HepG2 (cell line): ENCODE measurements around the gene PPM1M. TPM values are rescaled to one million over a fixed set of nuclear protein-coding genes. Genes with fewer than 3 reads are reported as not detected.

Experiments
- ATAC-seq: fragments of 200-7000 bp; cut with Tn5 transposase; 3 replicates; pipeline ENCODE4 v1.9.1; 2020; ENCODE audit warnings: mild to moderate bottlenecking, moderate library complexity
- BruUV-seq: library from RNA; stranded (reverse); fragments of 400-500 nt; replicated peaks from 2 replicates; lab custom pipeline; 2021; lab: Mats Ljungman, UMichigan
- CTCF ChIA-PET: fragments of 300-600 bp; formaldehyde crosslinking; extraction: SDS; loops from one replicate; lab custom pipeline; 2021; ENCODE audit warnings: low total read pairs, inconsistent platforms, low intra/inter-chr PET ratio; lab: Yijun Ruan, JAX
- POLR2A ChIA-PET: fragments of 350-600 bp; sonication (Branson Sonifier 250); formaldehyde crosslinking; loops from one replicate; lab custom pipeline; 2020; ENCODE audit warnings: antibody characterized with exemption, inconsistent platforms; lab: Yijun Ruan, JAX
- DNase-seq: peaks from one replicate; pipeline ENCODE4 v3.0.0-alpha.2; 2015; ENCODE audit warnings: low spot score
- FAIRE-seq: peaks from 3 replicates; lab custom pipeline; 2011; peaks lifted over from hg19 to GRCh38; lab: Jason Lieb, UNC
- H2AFZ ChIP-seq: one replicate; pipeline ENCODE4 v1.6.1; 2011; ENCODE audit warnings: low read length, inconsistent platforms
- H3K27ac ChIP-seq: fragments of 300-600 bp; 3 replicates; pipeline ENCODE4 v1.8.0; 2011; ENCODE audit warnings: mixed run types, mild to moderate bottlenecking, mixed read lengths, low read length, inconsistent platforms; ENCODE audit not compliant: insufficient read depth; ENCODE audit errors: extremely low read length
- H3K27me3 ChIP-seq, 2 experiments: fragments of 200-600 bp in 1 of 2; 2 replicates in 1 of 2; 3 replicates in 1 of 2; pipeline versions ENCODE4 v1.6.0 to v1.8.0; 2011; ENCODE audit warnings: low read length in 2 of 2, mild to moderate bottlenecking in 2 of 2, moderate library complexity in 2 of 2, inconsistent platforms in 1 of 2; ENCODE audit not compliant: insufficient read depth in 2 of 2, control insufficient read depth in 1 of 2
- H3K36me3 ChIP-seq, 2 experiments: fragments of 200-600 bp in 1 of 2; replicated peaks in 1 of 2; 2 replicates in 1 of 2; 3 replicates in 1 of 2; pipeline versions ENCODE4 v1.5.1 to v1.8.0; 2011; ENCODE audit warnings: low read length in 2 of 2, inconsistent platforms in 1 of 2; ENCODE audit not compliant: insufficient read depth in 2 of 2, control insufficient read depth in 1 of 2
- H3K4me1 ChIP-seq: 2 replicates; pipeline ENCODE4 v1.5.1; 2012; ENCODE audit warnings: low read length, inconsistent platforms; ENCODE audit not compliant: insufficient read depth
- H3K4me2 ChIP-seq: 2 replicates; pipeline ENCODE4 v1.6.0; 2011; ENCODE audit warnings: low read depth, low read length, inconsistent platforms
- H3K4me3 ChIP-seq, 3 experiments: fragments of 200-600 bp in 1 of 3; sonication (generic), shearing (Covaris generic) in 1 of 3; replicated peaks in 1 of 3; 2 replicates each; pipeline ENCODE4 v1.5.1; 2011 to 2016; ENCODE audit warnings: low read length in 3 of 3, inconsistent platforms in 2 of 3, low read depth in 2 of 3, mild to moderate bottlenecking in 2 of 3, control low read depth in 1 of 3, mixed read lengths in 1 of 3; ENCODE audit not compliant: insufficient read depth in 1 of 3
- H3K79me2 ChIP-seq: one replicate; pipeline ENCODE4 v1.6.1; 2011; ENCODE audit warnings: low read length, inconsistent platforms; ENCODE audit not compliant: insufficient read depth
- H3K9ac ChIP-seq: 2 replicates; pipeline ENCODE4 v1.6.0; 2011; ENCODE audit warnings: mild to moderate bottlenecking, low read depth, low read length, inconsistent platforms; ENCODE audit not compliant: insufficient read depth
- H3K9me3 ChIP-seq: 2 replicates; pipeline ENCODE4 v1.5.1; 2012; ENCODE audit warnings: mild to moderate bottlenecking, low read length
- H4K20me1 ChIP-seq: 2 replicates; pipeline ENCODE4 v1.6.0; 2011; ENCODE audit warnings: inconsistent platforms, mild to moderate bottlenecking, low read length, moderate library complexity; ENCODE audit not compliant: insufficient read depth
- BCLAF1 ChIP-seq: fragments of 450-650 bp; IDR thresholded peaks from 2 replicates; pipeline ENCODE4 v1.6.1; 2017; ENCODE audit warnings: mild to moderate bottlenecking
- HINFP ChIP-seq: sonication (generic); formaldehyde crosslinking; IDR thresholded peaks from 2 replicates; pipeline ENCODE4 v1.4.0; 2020; ENCODE audit warnings: low read depth, mild to moderate bottlenecking, missing genetic modification reagents
- MED1 ChIP-seq: sonication (generic); formaldehyde crosslinking; IDR thresholded peaks from 2 replicates; pipeline ENCODE4 v1.4.0; 2020; ENCODE audit warnings: missing genetic modification reagents
- MEIS1 ChIP-seq: sonication (generic); formaldehyde crosslinking; IDR thresholded peaks from 2 replicates; pipeline ENCODE4 v1.9.0; 2021; ENCODE audit warnings: mild to moderate bottlenecking, missing genetic modification reagents, moderate library complexity, borderline replicate concordance
- PHF5A ChIP-seq: IDR thresholded peaks from one replicate; pipeline ENCODE4 v1.6.1; 2018; ENCODE audit warnings: low read depth, missing genetic modification reagents; ENCODE audit not compliant: unreplicated experiment
- RFX1 ChIP-seq: fragments of 450-650 bp; IDR thresholded peaks from 2 replicates; pipeline ENCODE4 v1.6.1; 2017
- ZBTB2 ChIP-seq: sonication (generic); formaldehyde crosslinking; IDR thresholded peaks from 2 replicates; pipeline ENCODE4 v1.8.0; 2022; ENCODE audit warnings: low read depth, missing genetic modification reagents
- ZNF263 ChIP-seq: sonication (generic); formaldehyde crosslinking; IDR thresholded peaks from 2 replicates; pipeline ENCODE4 v1.4.0; 2020; ENCODE audit warnings: missing genetic modification reagents
- ZNF30 ChIP-seq: sonication (generic); formaldehyde crosslinking; IDR thresholded peaks from 2 replicates; pipeline ENCODE4 v1.5.0; 2020; ENCODE audit warnings: mild to moderate bottlenecking, missing genetic modification reagents
- ZNF354B ChIP-seq: sonication (generic); formaldehyde crosslinking; IDR thresholded peaks from 2 replicates; pipeline ENCODE4 v1.8.0; 2022; ENCODE audit warnings: mild to moderate bottlenecking, missing genetic modification reagents
- ZNF615 ChIP-seq: sonication (generic); formaldehyde crosslinking; IDR thresholded peaks from 2 replicates; pipeline ENCODE4 v1.5.0; 2020; ENCODE audit warnings: mild to moderate bottlenecking, missing genetic modification reagents, borderline replicate concordance
- WGBS: methylation state at CpG from one replicate; pipeline ENCODE4 v1.1.6; 2017; ENCODE audit warnings: low lambda C conversion rate; 5-methylcytosine and 5-hydroxymethylcytosine counted together
- in situ Hi-C: cut with HindIII; loops from 2 replicates; pipeline ENCODE4 v1.10.0; 2017; ENCODE audit warnings: low pct_unique_long_range_greater_than_20kb; ENCODE audit not compliant: extremely low pct_ligation_motif_present
- intact Hi-C: fragments of 100-400 bp; cut with micrococcal nuclease; formaldehyde crosslinking; loops from one replicate; pipeline ENCODE4 v1.10.0; 2022; ENCODE audit not compliant: unreplicated experiment
- polyA plus RNA-seq, 8 experiments: library from polyadenylated mRNA; depleted of rRNA in 3 of 8; stranded (reverse) in 7 of 8; unstranded in 1 of 8; fragments of >200 nt; fragmentation: Illumina TruSeq in 4 of 8; extraction: Trizol in 4 of 8; gene quantifications; 2 replicates each; pipeline versions ENCODE4 v1.2.1 to v1.2.3, GENCODE V29; 2011 to 2016; ENCODE audit warnings: low read depth in 4 of 8, missing spikeins in 1 of 8, mixed read lengths in 1 of 8; ENCODE audit not compliant: insufficient read depth in 1 of 8
- total RNA-seq, 5 experiments: library from RNA; depleted of rRNA; stranded (reverse); fragments of >200 nt; fragmentation: Illumina TruSeq; extraction: Trizol; gene quantifications; 2 replicates each; pipeline ENCODE4 v1.2.3, GENCODE V29; 2016; ENCODE audit warnings: low read depth in 1 of 5

Gene PPM1M
- total and polyA plus RNA-seq, 2 of the 13 experiments (the other 11 are each of a cell fraction or from before 2014, with no cell fraction given): 2.5 to 5.9 TPM

- Histone ChIP-seq H3K9ac (no peak overlapping the region), H3K9me3 (no peaks in the 10 kb centered on the region), H2AFZ (no peak overlapping the region), H3K79me2 (peaks cover 11% of the 10 kb centered on the region), H3K4me3 (no peak overlapping the region), H3K4me2 (no peak overlapping the region), H3K27me3 (no peaks in the 10 kb centered on the region), H3K36me3 (peaks cover 11 to 52% of the 10 kb centered on the region in 2 experiments), H4K20me1 (no peaks in the 10 kb centered on the region), H3K4me1 (peaks cover 65% of the 10 kb centered on the region), H3K27ac (peak overlapping the region; percentile 26)
- ChIA-PET CTCF (no interaction called here), POLR2A (interaction anchor here (0.7 to 2.1 kb wide), 4 partner anchors 9 to 218 kb away, joined by 3 to 5 read pairs (median 3); partner anchors contain the start of gene POC1A)
- intact Hi-C loops: no loop called here
- no peak for TF ChIP-seq ZNF30 (CRISPR knock-in tag)
- TF ChIP-seq ZNF263 (CRISPR knock-in tag): peak; percentile 58; the same call in 1 of the 2 replicates
- DNase-seq: no peak
- in situ Hi-C loops: no loop called here
- ATAC-seq: no peak
- FAIRE-seq: no peak
- no TSS peak for BruUV-seq
- WGBS: 95% methylated on average over 5 of the region's 5 CpGs
Observed at GRCh38 chr3:52200981-52201679, 44.4 kb upstream of the PPM1M start.

GRCh38 chr3:52202384-52203077 is 43.0 kb upstream of the PPM1M start:
- Histone ChIP-seq H4K20me1 (no peaks in the 10 kb centered on the region), H3K9me3 (no peaks in the 10 kb centered on the region), H2AFZ (no peak overlapping the region), H3K4me3 (no peak overlapping the region), H3K4me1 (peaks cover 52% of the 10 kb centered on the region), H3K36me3 (peaks cover 12 to 62% of the 10 kb centered on the region in 2 experiments), H3K27me3 (no peaks in the 10 kb centered on the region), H3K9ac (no peak overlapping the region), H3K79me2 (peaks cover 11% of the 10 kb centered on the region), H3K27ac (no peak overlapping the region), H3K4me2 (no peak overlapping the region)
- no TSS peak for BruUV-seq
- intact Hi-C loops: no loop called here
- DNase-seq: no peak
- WGBS: 99% methylated on average over 4 of the region's 4 CpGs
- ChIA-PET POLR2A (interaction anchor here (2.1 kb wide), 1 partner anchor 25 kb away, joined by 5 read pairs; no protein-coding TSS in a partner anchor), CTCF (no interaction called here)
- in situ Hi-C loops: no loop called here
- no peak for ATAC-seq
- FAIRE-seq: no peak
- TF ChIP-seq RFX1: no peak
- no peak for TF ChIP-seq ZNF615
- TF ChIP-seq ZNF354B (CRISPR knock-in tag): no peak
- TF ChIP-seq BCLAF1: no peak
- TF ChIP-seq PHF5A (CRISPR knock-in tag): no peak
- no peak for TF ChIP-seq ZBTB2 (CRISPR knock-in tag)
- TF ChIP-seq MED1: no peak
- no peak for TF ChIP-seq MEIS1 (CRISPR knock-in tag)
- no peak for TF ChIP-seq HINFP (CRISPR knock-in tag)
